GM12878 (cell line): ENCODE results near the gene SDC1. TPM values are rescaled to one million over a fixed set of nuclear protein-coding genes. Genes with fewer than 3 reads are reported as not detected.

Experiments
- ATAC-seq: fragments of 200-7000 bp; cut with Tn5 transposase; 3 replicates; pipeline ENCODE4 v1.9.1; 2020; ENCODE audit warnings: mild to moderate bottlenecking, moderate library complexity
- BruUV-seq: library from RNA; stranded (reverse); fragments of 400-500 nt; replicated peaks from 2 replicates; lab custom pipeline; 2021; lab: Mats Ljungman, UMichigan
- CTCF ChIA-PET: fragments of 300-600 bp; sonication (Branson Sonifier 250); formaldehyde crosslinking; extraction: SDS; loops from one replicate; lab custom pipeline; 2021; ENCODE audit warnings: inconsistent platforms; lab: Yijun Ruan, JAX
- POLR2A ChIA-PET: fragments of 350-600 bp; formaldehyde crosslinking; extraction: SDS; loops from one replicate; lab custom pipeline; 2021; ENCODE audit warnings: inconsistent platforms; lab: Charles Lee
- RAD21 ChIA-PET: fragments of 300-600 bp; sonication (Branson Sonifier 250); formaldehyde crosslinking; loops from one replicate; lab custom pipeline; 2023; ENCODE audit warnings: antibody characterized with exemption; ENCODE audit not compliant: unreplicated experiment; lab: Charles Lee
- SMC1A ChIA-PET: fragments of 300-600 bp; sonication (Branson Sonifier 250); formaldehyde crosslinking; loops from one replicate; lab custom pipeline; 2023; ENCODE audit not compliant: unreplicated experiment, uncharacterized antibody; lab: Charles Lee
- DNase-seq: peaks from one replicate; pipeline ENCODE4 v3.0.0-alpha.2; 2011; ENCODE audit warnings: low read depth, low spot score
- FAIRE-seq: peaks from 3 replicates; lab custom pipeline; 2011; peaks lifted over from hg19 to GRCh38; lab: Jason Lieb, UNC
- H2AFZ ChIP-seq: 2 replicates; pipeline ENCODE4 v1.6.0; 2011; ENCODE audit warnings: low read depth, low read length, control low read depth; ENCODE audit not compliant: control insufficient read depth
- H3K27ac ChIP-seq: 2 replicates; pipeline ENCODE4 v1.5.1; 2011; ENCODE audit warnings: control low read depth; ENCODE audit not compliant: control insufficient read depth, insufficient read depth
- H3K27me3 ChIP-seq, 2 experiments: replicated peaks in 1 of 2; 2 replicates each; pipeline versions ENCODE4 v1.6.0 to v1.6.1; 2011; ENCODE audit warnings: low read length in 1 of 2; ENCODE audit not compliant: control insufficient read depth in 2 of 2, insufficient read depth in 2 of 2
- H3K36me3 ChIP-seq, 2 experiments: 2 replicates each; pipeline ENCODE4 v1.5.1; 2011; ENCODE audit warnings: low read length in 1 of 2; ENCODE audit not compliant: control insufficient read depth in 2 of 2, insufficient read depth in 2 of 2
- H3K4me1 ChIP-seq: 2 replicates; pipeline ENCODE4 v1.6.1; 2011; ENCODE audit warnings: mild to moderate bottlenecking, low read length, moderate library complexity, mixed read lengths; ENCODE audit not compliant: control insufficient read depth, insufficient read depth
- H3K4me2 ChIP-seq: 2 replicates; pipeline ENCODE4 v1.6.0; 2011; ENCODE audit warnings: control low read depth; ENCODE audit not compliant: control insufficient read depth, insufficient read depth
- H3K4me3 ChIP-seq: fragments of 200-600 bp; sonication (generic); 2 replicates; pipeline ENCODE4 v1.5.1; 2016
- H3K79me2 ChIP-seq: 2 replicates; pipeline ENCODE4 v1.6.0; 2011; ENCODE audit warnings: low read length; ENCODE audit not compliant: control insufficient read depth, insufficient read depth
- H3K9ac ChIP-seq: 2 replicates; pipeline ENCODE4 v1.8.0; 2011; ENCODE audit warnings: low read length, control low read depth, mixed read lengths; ENCODE audit not compliant: control insufficient read depth, insufficient read depth
- H3K9me3 ChIP-seq: replicated peaks from 3 replicates; pipeline ENCODE4 v1.5.1; 2011; ENCODE audit warnings: mild to moderate bottlenecking, low read length; ENCODE audit not compliant: control insufficient read depth, insufficient read depth
- H4K20me1 ChIP-seq: 2 replicates; pipeline ENCODE4 v1.6.0; 2011; ENCODE audit not compliant: control insufficient read depth, insufficient read depth
- KLF5 ChIP-seq: fragments of 450-650 bp; IDR thresholded peaks from 2 replicates; pipeline ENCODE4 v1.6.1; 2014; ENCODE audit warnings: mild to moderate bottlenecking; ENCODE audit not compliant: partially characterized antibody
- MTA3 ChIP-seq: IDR thresholded peaks from 2 replicates; pipeline ENCODE4 v1.6.1; 2012; ENCODE audit warnings: low read length, inconsistent platforms, borderline replicate concordance
- NFIC ChIP-seq: IDR thresholded peaks from 2 replicates; pipeline ENCODE4 v1.6.1; 2012; ENCODE audit warnings: low read depth, mild to moderate bottlenecking, inconsistent platforms, low read length, moderate library complexity
- PAX5 ChIP-seq: IDR thresholded peaks from 2 replicates; pipeline ENCODE4 v1.6.1; 2011; ENCODE audit warnings: low read depth, low read length, borderline replicate concordance
- SIX5 ChIP-seq: IDR thresholded peaks from 2 replicates; pipeline ENCODE4 v1.6.1; 2011; ENCODE audit warnings: mild to moderate bottlenecking, low read depth, low read length, moderate library complexity; ENCODE audit not compliant: severe bottlenecking
- WGBS: methylation state at CpG from one replicate; pipeline ENCODE4 v1.1.6; 2016; ENCODE audit warnings: low lambda C conversion rate; ENCODE audit not compliant: insufficient replicate concordance, insufficient coverage; ENCODE audit errors: missing lambda C conversion rate; 5-methylcytosine and 5-hydroxymethylcytosine counted together
- in situ Hi-C: fragments of 300-500 bp; cut with MboI; formaldehyde crosslinking; loops from 9 replicates; pipeline ENCODE4 v1.14.3; 2018; ENCODE audit warnings: mixed read lengths
- intact Hi-C: fragments of 100-400 bp; cut with micrococcal nuclease; formaldehyde crosslinking; loops from one replicate; pipeline ENCODE4 v1.14.2; 2022; ENCODE audit not compliant: unreplicated experiment
- polyA plus RNA-seq, 11 experiments: library from polyadenylated mRNA; depleted of rRNA in 4 of 11; unstranded in 6 of 11; stranded (reverse) in 5 of 11; fragments of >200 nt; fragmentation: Nextera tagmentation in 4 of 11; fragmentation: Illumina TruSeq in 1 of 11; extraction: Ambion mirVana in 4 of 11; extraction: Trizol in 1 of 11; gene quantifications; 1 replicate in 1 of 11; 2 replicates in 10 of 11; pipeline versions ENCODE4 v1.2.1 to v1.2.3, GENCODE V29; 2011 to 2016; ENCODE audit warnings: inconsistent platforms in 2 of 11, missing spikeins in 2 of 11, low read depth in 1 of 11
- total RNA-seq, 4 experiments: library from RNA; depleted of rRNA in 3 of 4; stranded (reverse); fragments of >200 nt in 3 of 4; fragmentation: Illumina TruSeq in 1 of 4; extraction: Trizol in 1 of 4; gene quantifications; 2 replicates each; pipeline versions ENCODE4 v1.2.1 to v1.2.3, GENCODE V29; 2013 to 2021

The SDC1 gene
- total and polyA plus RNA-seq, 10 of the 15 experiments (the other 5 are each of a cell fraction or from before 2014, with no cell fraction given): 0.85 to 36.8 (median 23.7) TPM

DNA sequence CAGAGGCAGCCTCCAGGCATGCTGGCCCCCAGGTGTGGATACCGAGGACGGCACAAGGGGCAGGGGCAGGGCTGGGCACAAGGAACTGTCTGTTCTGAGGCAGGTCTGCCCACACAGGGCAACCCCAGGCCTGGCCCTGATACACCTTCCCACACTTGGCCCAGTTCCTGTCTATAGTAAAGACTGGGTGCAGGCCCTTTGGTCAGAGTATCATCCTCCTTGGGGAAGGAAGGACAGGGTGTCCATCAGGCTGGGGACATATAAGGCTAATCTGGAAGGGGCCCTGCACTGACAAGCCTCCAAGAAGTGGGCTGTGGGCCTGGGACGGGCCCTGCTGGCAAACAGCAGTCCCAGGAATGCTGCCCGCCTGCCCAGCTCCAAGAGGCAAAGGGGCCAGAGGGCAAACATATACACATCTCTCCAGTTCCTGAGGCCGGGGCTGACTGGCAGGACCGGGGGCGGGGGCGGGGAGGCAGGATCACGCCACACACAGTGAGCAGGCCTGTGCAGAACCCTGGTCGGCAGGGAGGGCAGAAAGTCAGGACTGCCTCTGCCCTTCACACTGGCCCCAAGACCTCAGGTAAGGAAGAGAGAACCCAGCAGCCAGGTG lies 18.9 kb downstream of the SDC1 start (continued):
- TF ChIP-seq PAX5: no peak
- TF ChIP-seq SIX5: no peak

DNA sequence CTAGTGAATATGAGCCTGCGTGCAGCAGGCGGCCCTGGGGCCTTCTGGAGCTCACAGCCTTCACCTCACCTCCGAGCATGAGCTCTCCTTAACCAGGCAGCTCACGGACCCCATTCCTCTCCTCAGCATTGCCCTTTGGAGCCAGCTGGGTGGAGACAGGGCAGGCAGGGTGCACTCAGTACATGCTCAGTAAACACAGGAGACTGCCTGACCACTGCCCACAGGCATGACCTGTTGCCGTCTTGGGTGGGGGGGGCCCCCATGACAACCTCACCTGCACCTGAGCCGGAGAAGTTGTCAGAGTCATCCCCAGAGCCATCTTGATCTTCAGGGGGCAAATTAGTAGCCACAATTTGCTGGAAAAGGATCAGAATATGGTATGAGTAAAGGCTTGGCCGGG lies 19.9 kb downstream of the SDC1 start:
- intact Hi-C loops (no loop called here), in situ Hi-C loops (no loop called here)
- Histone ChIP-seq H2AFZ (no peak overlapping the region), H4K20me1 (no peaks in the 10 kb centered on the region), H3K9me3 (no peaks in the 10 kb centered on the region), H3K4me3 (no peak overlapping the region), H3K27me3 (no peaks in the 10 kb centered on the region), H3K9ac (no peak overlapping the region), H3K36me3 (no peaks in the 10 kb centered on the region; a peak in 1 of 4 replicates), H3K4me2 (no peak overlapping the region), H3K4me1 (peaks cover 33% of the 10 kb centered on the region), H3K27ac (no peak overlapping the region), H3K79me2 (0 out of 2 replicates have a peak, but pooled peaks cover 3% of the 10 kb centered on the region)
- ATAC-seq (no peak), DNase-seq (no peak), FAIRE-seq (no peak)
- TF ChIP-seq NFIC (no peak), KLF5 (no peak), MTA3 (no peak)
- ChIA-PET RAD21 (interaction anchor here (0.7 to 3.2 kb wide), 6 partner anchors 17 to 71 kb away, joined by 3 to 10 read pairs (median 4); partner anchors contain the start of gene SDC1), CTCF (interaction anchor here (0.5 to 5.2 kb wide), 5 partner anchors 17 to 596 kb away, joined by 3 to 23 read pairs (median 3); partner anchors contain the start of gene SDC1), POLR2A (no interaction called here), SMC1A (interaction anchor here (1.1 to 1.5 kb wide), 3 partner anchors 9 to 20 kb away, joined by 3 to 5 read pairs (median 4); partner anchors contain the start of gene SDC1)
- WGBS: 61% methylated on average over 7 of the region's 7 CpGs
- BruUV-seq: no TSS peak
